ENCODE measurements around the gene PSMC3.

Gene PSMC3

GRCh38 chr11:47436726-47437125, 10.5 kb upstream of the PSMC3 start:
- TF ChIP-seq GATA3 (IDR thresholded peaks at IDR 0.05; ENCODE audit: low read depth, low read length) (no peak), GATA2 (IDR thresholded peaks at IDR 0.05; ENCODE audit: low read depth, low read length) (no peak)

DNA sequence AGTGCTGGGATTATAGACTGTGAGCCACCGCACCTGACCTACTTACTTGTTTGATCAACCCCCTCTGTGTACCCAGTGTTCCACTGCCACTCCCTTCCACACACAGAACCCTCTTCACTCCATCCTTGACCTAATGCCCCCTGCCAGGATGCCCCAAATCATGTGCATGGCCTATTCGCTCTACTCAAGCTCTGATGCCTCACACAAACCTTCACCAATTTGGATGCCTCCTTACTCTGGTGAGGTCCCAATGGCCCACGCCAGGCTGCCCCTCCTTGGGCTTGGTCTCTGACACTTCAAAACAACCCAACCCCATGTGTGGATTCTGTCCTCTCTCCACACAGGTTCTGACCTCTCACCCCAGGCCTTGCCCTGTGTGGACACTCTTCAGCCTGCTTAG, 9.4 kb upstream of the PSMC3 start:
- TF ChIP-seq GATA3 (IDR thresholded peaks at IDR 0.05; ENCODE audit: low read depth, low read length) (no peak), GATA2 (IDR thresholded peaks at IDR 0.05; ENCODE audit: low read depth, low read length) (no peak)

DNA sequence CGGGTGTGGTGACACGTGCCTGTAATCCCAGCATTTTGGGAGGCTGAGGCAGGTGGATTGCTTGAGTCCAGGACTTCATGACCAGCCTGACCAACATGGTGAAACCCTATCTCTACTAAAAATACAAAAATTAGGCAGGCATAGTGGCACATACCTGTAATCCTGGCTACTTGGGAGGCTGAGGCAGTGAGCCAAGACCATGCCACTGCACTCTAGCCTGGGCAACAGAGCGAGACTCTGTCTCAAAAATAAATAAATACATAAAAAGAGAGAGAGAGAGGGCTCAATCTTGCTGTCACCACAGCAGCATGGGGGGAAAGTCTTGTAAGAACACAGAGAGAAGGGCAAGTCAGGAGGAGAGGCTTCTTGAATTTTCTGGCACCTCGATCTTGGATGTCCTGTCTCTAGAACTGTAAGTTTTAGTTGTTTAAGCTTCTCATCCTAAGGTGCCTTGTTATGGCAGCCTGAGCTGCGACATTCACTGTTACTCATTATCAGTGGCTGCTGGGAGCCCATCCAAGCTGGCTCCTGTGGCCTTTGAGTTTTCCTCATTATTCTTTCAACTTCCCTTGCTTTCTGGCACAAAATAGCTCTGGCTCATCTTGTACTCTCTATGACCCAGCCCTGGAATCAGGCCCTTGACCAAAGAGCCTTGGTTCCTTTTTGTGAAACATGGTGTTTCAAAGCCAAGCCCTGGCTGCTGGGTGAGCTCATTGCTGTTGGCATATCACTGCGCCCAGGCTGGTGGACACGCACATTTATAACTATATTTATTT, 8.0 kb upstream of the PSMC3 start:
- no peak for TF ChIP-seq GATA2 (IDR thresholded peaks at IDR 0.05; ENCODE audit: low read depth, low read length)

GRCh38 chr11:47433157-47433556, 6.9 kb upstream of the PSMC3 start:
- TF ChIP-seq GATA3 (IDR thresholded peaks at IDR 0.05; ENCODE audit: low read depth, low read length): no peak
- TF ChIP-seq GATA2 (IDR thresholded peaks at IDR 0.05; ENCODE audit: low read depth, low read length): no peak

DNA sequence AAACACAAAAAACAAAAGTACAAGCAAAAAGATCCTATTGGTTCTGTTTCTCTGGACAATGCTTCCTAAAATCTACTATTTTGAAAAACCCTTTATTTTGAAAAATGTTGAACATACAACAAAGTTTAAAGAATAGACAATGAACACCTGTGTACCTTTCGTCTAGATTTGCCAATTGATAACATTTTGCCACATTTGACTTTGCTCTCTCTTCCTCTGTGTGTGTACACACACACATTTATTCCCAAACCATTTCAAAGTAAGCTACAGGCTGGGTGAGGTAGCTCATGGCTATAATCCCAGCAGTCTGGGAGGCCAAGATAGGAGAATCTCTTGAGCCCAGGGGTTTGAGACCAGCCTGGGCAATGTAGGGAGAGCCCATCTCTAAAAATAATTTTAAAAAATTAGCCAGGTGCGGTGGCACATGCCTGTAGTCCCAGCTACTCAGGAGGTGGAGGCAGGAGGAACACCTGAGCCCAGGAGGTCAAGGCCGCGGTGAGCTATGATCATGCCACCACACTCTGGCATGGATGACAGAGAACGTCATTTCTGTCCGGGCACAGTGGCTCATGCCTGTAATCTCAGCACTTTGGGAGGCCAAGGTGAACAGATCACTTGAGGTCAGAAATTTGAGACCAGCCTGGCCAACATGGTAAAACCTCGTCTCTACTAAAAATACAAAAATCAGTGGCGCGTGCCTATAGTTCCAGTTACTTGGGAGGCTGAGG, 5.3 kb upstream of the PSMC3 start:
- no peak for TF ChIP-seq GATA3 (IDR thresholded peaks at IDR 0.05; ENCODE audit: low read depth, low read length)
- TF ChIP-seq GATA2 (IDR thresholded peaks at IDR 0.05; ENCODE audit: low read depth, low read length): no peak

- TF ChIP-seq GATA2 (IDR thresholded peaks at IDR 0.05; ENCODE audit: low read depth, low read length) (no peak), GATA3 (IDR thresholded peaks at IDR 0.05; ENCODE audit: low read depth, low read length) (no peak)
These were observed 4.3 kb upstream of the PSMC3 start for GRCh38 chr11:47430524-47430923.

- TF ChIP-seq GATA3 (IDR thresholded peaks at IDR 0.05; ENCODE audit: low read depth, low read length) (no peak), GATA2 (IDR thresholded peaks at IDR 0.05; ENCODE audit: low read depth, low read length) (no peak)
These were observed 628 bp downstream of the PSMC3 start for GRCh38 chr11:47425611-47426010.

DNA sequence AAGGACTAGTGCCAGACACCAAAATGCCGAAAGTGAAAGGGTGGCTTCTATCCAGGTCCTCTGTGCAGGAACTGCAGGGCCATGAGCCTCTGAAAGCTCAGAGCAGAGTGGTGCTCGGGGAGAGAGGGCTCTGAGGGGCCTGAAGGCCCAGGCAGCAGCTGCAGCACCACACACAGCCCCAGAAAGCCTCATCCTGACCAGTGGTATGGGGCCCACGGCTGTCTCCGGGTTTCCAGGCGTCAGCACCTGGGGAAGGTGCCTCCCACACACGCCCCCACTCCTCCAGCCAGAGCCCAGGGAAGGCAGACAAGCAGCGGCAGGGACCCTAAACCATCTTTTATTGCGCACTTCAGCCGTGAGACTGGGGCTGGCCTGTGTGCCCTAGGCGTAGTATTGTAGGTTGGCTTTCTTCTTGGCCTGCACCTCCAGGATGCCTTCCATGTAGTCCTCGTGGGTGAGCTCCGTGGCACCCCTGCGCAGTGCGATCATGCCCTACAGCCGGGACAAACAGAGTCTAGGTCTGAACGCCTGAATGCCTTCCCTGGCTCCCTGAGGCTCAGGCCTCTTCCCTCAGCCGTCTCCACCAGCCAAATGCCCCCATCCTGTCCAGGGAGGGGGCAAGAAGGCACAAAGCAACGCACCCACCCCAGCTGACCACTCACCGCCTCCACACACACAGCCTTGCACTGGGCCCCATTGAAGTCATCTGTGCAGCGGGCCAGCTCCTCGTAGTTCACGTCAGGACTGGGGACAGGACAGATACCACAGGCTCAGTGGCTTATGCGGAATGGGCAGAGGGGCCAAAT, 7.6 kb downstream of the PSMC3 start:
- TF ChIP-seq GATA3 (IDR thresholded peaks at IDR 0.05; ENCODE audit: low read depth, low read length) (no peak), GATA2 (IDR thresholded peaks at IDR 0.05; ENCODE audit: low read depth, low read length) (no peak)

DNA sequence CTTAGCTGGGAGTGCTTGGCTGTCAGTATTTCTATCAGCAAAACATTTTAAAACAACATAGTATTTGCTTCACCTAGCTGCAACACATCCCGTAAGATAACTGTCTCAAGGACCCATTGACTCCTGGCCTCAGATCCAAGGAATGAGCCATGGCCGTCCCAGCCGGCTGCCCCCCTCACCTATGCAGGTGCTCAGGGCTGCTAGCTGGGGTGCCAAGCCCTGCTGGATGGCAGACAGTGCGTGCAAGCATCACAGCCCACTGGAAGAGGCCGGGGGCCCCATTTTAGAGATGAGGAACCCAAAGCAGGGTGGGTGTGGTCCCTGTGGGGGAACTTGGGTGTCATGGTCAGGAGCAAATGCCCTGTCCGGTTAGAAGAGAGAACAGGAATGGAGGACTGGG, 8.5 kb downstream of the PSMC3 start:
- no peak for TF ChIP-seq GATA3 (IDR thresholded peaks at IDR 0.05; ENCODE audit: low read depth, low read length)
- TF ChIP-seq GATA2 (IDR thresholded peaks at IDR 0.05; ENCODE audit: low read depth, low read length): no peak

- TF ChIP-seq GATA2 (IDR thresholded peaks at IDR 0.05; ENCODE audit: low read depth, low read length) (no peak), GATA3 (IDR thresholded peaks at IDR 0.05; ENCODE audit: low read depth, low read length) (no peak)
These were observed 10.2 kb downstream of the PSMC3 start for GRCh38 chr11:47415949-47416472.

DNA sequence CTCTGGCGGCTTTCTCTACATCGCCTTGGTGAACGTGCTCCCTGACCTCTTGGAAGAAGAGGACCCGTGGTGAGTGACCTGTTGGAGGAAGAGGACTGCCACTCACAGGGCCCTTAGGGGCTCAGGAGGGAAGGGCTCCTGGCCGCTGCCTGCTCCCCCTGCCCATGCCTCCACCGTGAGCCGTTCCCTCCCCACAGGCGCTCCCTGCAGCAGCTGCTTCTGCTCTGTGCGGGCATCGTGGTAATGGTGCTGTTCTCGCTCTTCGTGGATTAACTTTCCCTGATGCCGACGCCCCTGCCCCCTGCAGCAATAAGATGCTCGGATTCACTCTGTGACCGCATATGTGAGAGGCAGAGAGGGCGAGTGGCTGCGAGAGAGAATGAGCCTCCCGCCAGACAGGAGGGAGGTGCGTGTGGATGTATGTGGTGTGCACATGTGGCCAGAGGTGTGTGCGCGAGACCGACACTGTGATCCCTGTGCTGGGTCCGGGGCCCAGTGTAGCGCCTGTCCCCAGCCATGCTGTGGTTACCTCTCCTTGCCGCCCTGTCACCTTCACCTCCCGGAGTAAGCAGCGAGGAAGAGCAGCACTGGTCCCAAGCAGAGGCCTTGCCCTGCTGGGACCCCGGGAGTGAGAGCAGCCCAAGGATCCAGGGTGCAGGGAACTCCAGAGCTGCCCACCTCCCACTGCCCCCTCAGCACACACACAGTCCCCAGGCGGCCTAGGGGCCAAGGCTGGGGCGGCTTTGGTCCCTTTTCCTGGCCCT, 11.0 kb downstream of the PSMC3 start:
- TF ChIP-seq GATA3 (IDR thresholded peaks at IDR 0.05; ENCODE audit: low read depth, low read length): no peak
- TF ChIP-seq GATA2 (IDR thresholded peaks at IDR 0.05; ENCODE audit: low read depth, low read length): no peak

GRCh38 chr11:47414685-47415070, 11.6 kb downstream of the PSMC3 start:
- TF ChIP-seq GATA2 (IDR thresholded peaks at IDR 0.05; ENCODE audit: low read depth, low read length): no peak
- no peak for TF ChIP-seq GATA3 (IDR thresholded peaks at IDR 0.05; ENCODE audit: low read depth, low read length)

DNA sequence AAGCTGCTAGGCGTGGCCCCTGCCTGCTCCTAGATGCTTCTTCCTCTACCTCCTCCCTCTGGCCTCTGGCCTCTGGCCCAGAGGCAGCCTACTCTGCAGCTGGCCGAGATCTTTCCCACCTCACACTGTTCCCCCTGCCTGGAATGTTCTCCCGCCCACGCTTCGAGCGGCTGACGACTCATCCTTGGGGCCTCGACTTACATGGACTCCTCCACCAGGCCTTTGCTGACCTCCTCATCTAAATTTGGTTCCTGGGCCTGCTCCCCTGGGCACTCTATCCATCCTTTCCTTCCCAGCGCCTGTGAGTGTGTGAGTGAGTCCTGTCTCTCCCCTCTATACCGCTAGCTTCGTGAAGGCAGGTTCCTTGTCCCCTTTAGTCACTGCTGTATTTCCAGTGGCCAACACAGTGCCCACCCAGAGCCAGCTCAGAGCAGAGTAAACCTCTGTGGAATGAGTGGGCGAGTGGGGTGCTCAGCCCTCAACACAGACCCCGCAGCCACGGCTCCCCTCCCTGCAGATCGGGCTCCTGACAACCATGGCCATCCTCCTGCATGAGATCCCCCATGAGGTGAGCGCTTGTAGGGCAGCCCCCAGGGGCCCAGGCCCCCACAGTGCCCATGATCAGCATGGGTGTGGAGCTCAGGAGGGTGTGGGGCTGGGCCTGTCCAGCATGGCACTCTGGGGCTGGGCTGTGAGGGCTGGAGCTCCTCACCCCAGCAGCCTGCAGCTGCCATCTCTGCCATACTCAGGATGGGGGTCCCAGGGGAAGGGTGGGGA, 12.1 kb downstream of the PSMC3 start:
- TF ChIP-seq GATA3 (IDR thresholded peaks at IDR 0.05; ENCODE audit: low read depth, low read length) (no peak), GATA2 (IDR thresholded peaks at IDR 0.05; ENCODE audit: low read depth, low read length) (no peak)
